HG03108 (cell line): ENCODE data around the gene TRAPPC11.
"Not testable (repeated sequence)": the region's sequence is repeated elsewhere in the genome, so short reads cannot be mapped to it uniquely, and the experiment has no call there.

ENCODE experiments used
- ATAC-seq: cut with Tn5 transposase; IDR thresholded peaks from one replicate; pipeline ENCODE4 v1.9.1; 2021; ENCODE audit warnings: moderate library complexity; ENCODE audit not compliant: unreplicated experiment

The TRAPPC11 gene

GRCh38 chr4:183659029-183659871, at the start of gene TRAPPC11, which contains the start of gene RWDD4:
Gene TRAPPC11 (plus strand): TSS chr4:183659293. CDS start chr4:183663868, 4,575 bp downstream.
Gene RWDD4 (minus strand): TSS chr4:183659185. CDS start chr4:183658952, 233 bp downstream.
- peak; percentile 100 for ATAC-seq

GRCh38 chr4:183610033-183610432, 49.1 kb upstream of the TRAPPC11 start:
- ATAC-seq = no peak

- ATAC-seq = no peak
These were observed 48.5 kb upstream of the TRAPPC11 start for GRCh38 chr4:183610613-183611012.

GRCh38 chr4:183611210-183611830, 47.8 kb upstream of the TRAPPC11 start:
- ATAC-seq = no peak

- no peak for ATAC-seq
These were observed 46.5 kb upstream of the TRAPPC11 start for GRCh38 chr4:183612329-183613250.

- ATAC-seq = no peak
These were observed 42.0 kb upstream of the TRAPPC11 start for GRCh38 chr4:183617075-183617474.

- ATAC-seq = no peak
These were observed 40.4 kb upstream of the TRAPPC11 start for GRCh38 chr4:183618681-183619080.

GRCh38 chr4:183620421-183620820, 38.7 kb upstream of the TRAPPC11 start:
- ATAC-seq = no peak

- no peak for ATAC-seq
These were observed 37.2 kb upstream of the TRAPPC11 start for GRCh38 chr4:183621875-183622274.

GRCh38 chr4:183624548-183624947, 34.5 kb upstream of the TRAPPC11 start:
- ATAC-seq = no peak

- ATAC-seq = no peak
These were observed 32.9 kb upstream of the TRAPPC11 start for GRCh38 chr4:183626168-183626567.

- not testable (repeated sequence) for ATAC-seq
These were observed 31.8 kb upstream of the TRAPPC11 start for GRCh38 chr4:183627286-183627685.

- no peak for ATAC-seq
These were observed 31.0 kb upstream of the TRAPPC11 start for GRCh38 chr4:183627979-183628588.

- ATAC-seq = no peak
These were observed 27.4 kb upstream of the TRAPPC11 start for GRCh38 chr4:183631577-183632198.

GRCh38 chr4:183632689-183633088, 26.4 kb upstream of the TRAPPC11 start:
- no peak for ATAC-seq

GRCh38 chr4:183633476-183634400, 25.4 kb upstream of the TRAPPC11 start:
- ATAC-seq = no peak

- ATAC-seq = no peak
These were observed 23.8 kb upstream of the TRAPPC11 start for GRCh38 chr4:183635321-183635720.

- no peak for ATAC-seq
These were observed 23.4 kb upstream of the TRAPPC11 start for GRCh38 chr4:183635741-183636140.

GRCh38 chr4:183636503-183636902, 22.6 kb upstream of the TRAPPC11 start:
- no peak for ATAC-seq
